H1 (cell line): Measurements from ENCODE around the gene KCTD21. TPM values are rescaled to one million over a fixed set of nuclear protein-coding genes. Genes with fewer than 3 reads are reported as not detected.

Source experiments
- CTCF ChIA-PET: fragments of 300-600 bp; sonication (Branson Sonifier 250); formaldehyde crosslinking; loops from one replicate; lab custom pipeline; 2021; ENCODE audit not compliant: partially characterized antibody; lab: Charles Lee
- POLR2A ChIA-PET: fragments of 300-600 bp; sonication (Branson Sonifier 250); formaldehyde crosslinking; loops from one replicate; lab custom pipeline; 2021; ENCODE audit warnings: inconsistent platforms; ENCODE audit not compliant: partially characterized antibody; lab: Charles Lee
- DNase-seq, 2 experiments: peaks; one replicate each; pipeline versions ENCODE4 v3.0.0 to v3.0.0-alpha.2; 2010 to 2022; ENCODE audit warnings: low spot score in 2 of 2, low read depth in 1 of 2, mixed read lengths in 1 of 2
- FAIRE-seq: peaks from 2 replicates; lab custom pipeline; 2011; peaks lifted over from hg19 to GRCh38; lab: Jason Lieb, UNC
- H2AFZ ChIP-seq: 2 replicates; pipeline ENCODE4 v1.8.1; 2012; ENCODE audit warnings: low read length, inconsistent platforms
- H2AK5ac ChIP-seq: 2 replicates; pipeline ENCODE4 v1.6.1; 2013; ENCODE audit warnings: low read depth, low read length
- H2BK120ac ChIP-seq: replicated peaks from 2 replicates; pipeline ENCODE3; 2013; ENCODE audit warnings: low read depth, low read length, inconsistent platforms
- H2BK12ac ChIP-seq: 2 replicates; pipeline ENCODE4 v1.6.1; 2013; ENCODE audit warnings: low read depth, low read length
- H2BK15ac ChIP-seq: 2 replicates; pipeline ENCODE4 v1.6.1; 2013; ENCODE audit warnings: low read length
- H2BK20ac ChIP-seq: 2 replicates; pipeline ENCODE4 v1.6.1; 2013; ENCODE audit warnings: low read length
- H2BK5ac ChIP-seq: 2 replicates; pipeline ENCODE4 v1.6.1; 2013; ENCODE audit warnings: low read depth, low read length
- H3K14ac ChIP-seq: 2 replicates; pipeline ENCODE4 v1.6.1; 2013; ENCODE audit warnings: inconsistent platforms; ENCODE audit not compliant: insufficient read length
- H3K18ac ChIP-seq: 2 replicates; pipeline ENCODE4 v1.6.1; 2013; ENCODE audit warnings: low read length; ENCODE audit errors: extremely low read depth
- H3K23ac ChIP-seq: 2 replicates; pipeline ENCODE4 v1.6.1; 2013; ENCODE audit warnings: inconsistent platforms; ENCODE audit not compliant: insufficient read length
- H3K23me2 ChIP-seq: 2 replicates; pipeline ENCODE4 v1.6.1; 2013; ENCODE audit warnings: low read depth, low read length
- H3K27ac ChIP-seq: 2 replicates; pipeline ENCODE4 v1.6.1; 2011; ENCODE audit warnings: low read depth, low read length, inconsistent platforms
- H3K27me3 ChIP-seq, 4 experiments: replicated peaks in 1 of 4; 1 replicate in 1 of 4; 2 replicates in 3 of 4; pipeline versions ENCODE4 v1.6.1 to v1.8.1; 2011 to 2013; ENCODE audit warnings: low read length in 3 of 4, mild to moderate bottlenecking in 3 of 4, inconsistent platforms in 2 of 4, mixed read lengths in 2 of 4, moderate library complexity in 1 of 4; ENCODE audit not compliant: control insufficient read depth in 3 of 4, insufficient read depth in 3 of 4; ENCODE audit errors: extremely low read depth in 1 of 4
- H3K36me3 ChIP-seq, 4 experiments: 2 replicates each; pipeline versions ENCODE4 v1.6.1 to v1.8.1; 2011 to 2013; ENCODE audit warnings: mild to moderate bottlenecking in 4 of 4, low read length in 3 of 4, moderate library complexity in 2 of 4, control low read depth in 1 of 4, inconsistent platforms in 1 of 4; ENCODE audit not compliant: insufficient read depth in 4 of 4, control insufficient read depth in 2 of 4
- H3K4ac ChIP-seq: replicated peaks from 2 replicates; pipeline ENCODE3; 2013; ENCODE audit warnings: low read length, low read depth, mixed read lengths, inconsistent platforms; ENCODE audit not compliant: insufficient read length
- H3K4me1 ChIP-seq, 4 experiments: replicated peaks in 1 of 4; 1 replicate in 1 of 4; 2 replicates in 3 of 4; pipeline versions ENCODE4 v1.6.1 to v1.8.1; 2011 to 2013; ENCODE audit warnings: low read length in 3 of 4, inconsistent platforms in 2 of 4, mixed read lengths in 1 of 4; ENCODE audit not compliant: insufficient read depth in 4 of 4, control insufficient read depth in 3 of 4
- H3K4me2 ChIP-seq, 2 experiments: 2 replicates each; pipeline versions ENCODE4 v1.6.1 to v1.8.1; 2011 to 2013; ENCODE audit warnings: low read depth in 2 of 2, low read length in 2 of 2, control low read depth in 1 of 2, inconsistent platforms in 1 of 2, mild to moderate bottlenecking in 1 of 2; ENCODE audit not compliant: insufficient read depth in 1 of 2
- H3K4me3 ChIP-seq, 4 experiments: fragments of 200-600, 300-600 bp in 1 of 4; sonication (generic), shearing (Covaris generic), sonication (Bioruptor Twin) in 1 of 4; 2 replicates each; pipeline versions ENCODE4 v1.5.1 to v1.8.1; 2011 to 2016; ENCODE audit warnings: low read length in 4 of 4, low read depth in 3 of 4, control low read depth in 2 of 4, inconsistent platforms in 2 of 4, mild to moderate bottlenecking in 2 of 4, mixed read lengths in 1 of 4, moderate library complexity in 1 of 4; ENCODE audit not compliant: insufficient read depth in 2 of 4; ENCODE audit errors: extremely low read depth in 1 of 4
- H3K56ac ChIP-seq: replicated peaks from 2 replicates; pipeline ENCODE3; 2013; ENCODE audit warnings: low read depth, mild to moderate bottlenecking, mixed read lengths, low read length, inconsistent platforms; ENCODE audit not compliant: insufficient read length
- H3K79me1 ChIP-seq: 2 replicates; pipeline ENCODE4 v1.6.1; 2013; ENCODE audit warnings: low read depth, low read length, control low read depth
- H3K79me2 ChIP-seq, 2 experiments: 2 replicates each; pipeline versions ENCODE4 v1.6.1 to v1.8.1; 2012 to 2013; ENCODE audit warnings: low read length in 2 of 2, mild to moderate bottlenecking in 2 of 2, inconsistent platforms in 1 of 2; ENCODE audit not compliant: insufficient read depth in 2 of 2, control insufficient read depth in 1 of 2
- H3K9ac ChIP-seq, 4 experiments: replicated peaks in 1 of 4; 1 replicate in 1 of 4; 2 replicates in 3 of 4; pipeline versions ENCODE4 v1.6.1 to v1.8.1; 2011 to 2013; ENCODE audit warnings: low read depth in 3 of 4, low read length in 3 of 4, control low read depth in 2 of 4, mild to moderate bottlenecking in 2 of 4, moderate library complexity in 2 of 4, inconsistent platforms in 1 of 4; ENCODE audit errors: extremely low read depth in 1 of 4
- H3K9me3 ChIP-seq, 2 experiments: 2 replicates each; pipeline versions ENCODE4 v1.6.1 to v1.8.1; 2012 to 2013; ENCODE audit warnings: mild to moderate bottlenecking in 2 of 2, moderate library complexity in 2 of 2, control low read depth in 1 of 2, inconsistent platforms in 1 of 2, low read depth in 1 of 2, low read length in 1 of 2, mixed read lengths in 1 of 2; ENCODE audit not compliant: insufficient read depth in 2 of 2
- H4K20me1 ChIP-seq, 2 experiments: replicated peaks in 1 of 2; 2 replicates each; pipeline versions ENCODE3 to v1.8.1; 2011 to 2013; ENCODE audit warnings: inconsistent platforms in 2 of 2, low read length in 2 of 2, mild to moderate bottlenecking in 1 of 2; ENCODE audit not compliant: insufficient read depth in 2 of 2, control insufficient read depth in 1 of 2
- H4K5ac ChIP-seq: 2 replicates; pipeline ENCODE4 v1.6.1; 2013; ENCODE audit warnings: low read length, low read depth, mixed read lengths, inconsistent platforms; ENCODE audit not compliant: insufficient read length
- H4K8ac ChIP-seq: 2 replicates; pipeline ENCODE4 v1.8.0; 2013; ENCODE audit warnings: mild to moderate bottlenecking, moderate library complexity, low read length, inconsistent platforms; ENCODE audit not compliant: insufficient read depth; ENCODE audit errors: extremely low read depth
- H4K91ac ChIP-seq: replicated peaks from 2 replicates; pipeline ENCODE3; 2013; ENCODE audit warnings: low read length, mixed read lengths, inconsistent platforms; ENCODE audit not compliant: insufficient read length
- ATF3 ChIP-seq: IDR thresholded peaks from 2 replicates; pipeline ENCODE4 v1.6.1; 2011; ENCODE audit warnings: low read depth, mild to moderate bottlenecking, low read length; ENCODE audit not compliant: insufficient read depth
- BACH1 ChIP-seq: IDR thresholded peaks from 2 replicates; pipeline ENCODE4 v1.6.1; 2012; ENCODE audit warnings: low read length, improper control_type of control experiment
- CBX8 ChIP-seq: fragments of 300-800, 300-1000 bp; sonication (generic); IDR thresholded peaks from 2 replicates; pipeline ENCODE4 v1.7.1; 2016; ENCODE audit warnings: low read depth, low read length, borderline replicate concordance
- CHD1 ChIP-seq: IDR thresholded peaks from 2 replicates; pipeline ENCODE4 v1.6.1; 2012; ENCODE audit warnings: low read depth, low read length, improper control_type of control experiment
- CTCF ChIP-seq, 3 experiments: IDR thresholded peaks; 1 replicate in 2 of 3; 2 replicates in 1 of 3; pipeline versions ENCODE4 v1.5.1 to v1.6.1; 2011; ENCODE audit warnings: low read length in 3 of 3, mild to moderate bottlenecking in 3 of 3, inconsistent platforms in 2 of 3, low read depth in 1 of 3, moderate library complexity in 1 of 3; ENCODE audit not compliant: insufficient read depth in 1 of 3; ENCODE audit errors: control extremely low read depth in 1 of 3
- JUN ChIP-seq: IDR thresholded peaks from 2 replicates; pipeline ENCODE4 v1.6.1; 2011; ENCODE audit warnings: low read depth, mild to moderate bottlenecking, improper control_type of control experiment, low read length
- RAD21 ChIP-seq, 2 experiments: IDR thresholded peaks in 1 of 2; conservative IDR thresholded peaks in 1 of 2; 2 replicates each; pipeline ENCODE4 v1.6.1; 2011; ENCODE audit warnings: low read depth in 2 of 2, low read length in 2 of 2, improper control_type of control experiment in 1 of 2, inconsistent platforms in 1 of 2, mild to moderate bottlenecking in 1 of 2, moderate library complexity in 1 of 2
- TCF12 ChIP-seq: IDR thresholded peaks from 2 replicates; pipeline ENCODE4 v1.6.1; 2011; ENCODE audit warnings: low read depth, mild to moderate bottlenecking, low read length
- TEAD4 ChIP-seq: IDR thresholded peaks from 2 replicates; pipeline ENCODE4 v1.6.1; 2012; ENCODE audit warnings: low read depth, low read length, inconsistent platforms, mixed read lengths
- YY1 ChIP-seq: IDR thresholded peaks from 2 replicates; pipeline ENCODE4 v1.6.1; 2011; ENCODE audit warnings: low read depth, mild to moderate bottlenecking, low read length
- WGBS, 2 experiments: shearing (Covaris generic) in 1 of 2; methylation state at CpG; one replicate each; pipeline versions ENCODE4 v1.1.6 to v1.1.7; 2013 to 2015; ENCODE audit warnings: low lambda C conversion rate in 2 of 2, mixed read lengths in 2 of 2, inconsistent platforms in 1 of 2, low coverage in 1 of 2, missing lambda C conversion rate in 1 of 2; ENCODE audit not compliant: insufficient replicate concordance in 2 of 2, insufficient coverage in 1 of 2, insufficient read length in 1 of 2; ENCODE audit errors: extremely low coverage in 1 of 2, missing lambda C conversion rate in 1 of 2; 5-methylcytosine and 5-hydroxymethylcytosine counted together
- polyA plus RNA-seq, 7 experiments: library from polyadenylated mRNA; depleted of rRNA in 3 of 7; stranded (reverse) in 5 of 7; unstranded in 2 of 7; fragments of >200 nt in 5 of 7; fragments of 200-250 nt in 2 of 7; gene quantifications; 1 replicate in 5 of 7; 2 replicates in 1 of 7; 4 replicates in 1 of 7; pipeline versions ENCODE4 v1.2.1 to v1.2.3, GENCODE V29; 2011 to 2013; ENCODE audit warnings: missing spikeins in 2 of 7, mixed read lengths in 2 of 7
- total RNA-seq: library from RNA; stranded (reverse); fragmentation: NEBNext Ultra II Directional; extraction: Animal tissue kit (Norgen Biotek cat#: 25700); gene quantifications from 2 replicates; pipeline ENCODE4 v1.2.1, GENCODE V29; 2021

KCTD21 gene
- total and polyA plus RNA-seq, 2 of the 8 experiments (the other 6 are each of a cell fraction or from before 2014, with no cell fraction given) = 3.2 to 4.1 TPM

GRCh38 chr11:78228467-78228866 is 40.0 kb upstream of the KCTD21 start:
- POLR2A ChIA-PET = interaction anchor here (1.4 kb wide), 1 partner anchor 189 kb away, joined by 5 read pairs; the partner anchor contains the start of gene GAB2
- Histone ChIP-seq H3K56ac (no peak overlapping the region), H2BK120ac (no peak overlapping the region), H3K14ac (no peak overlapping the region), H2BK12ac (no peak overlapping the region), H3K79me2 (no peaks in the 10 kb centered on the region), H3K4ac (no peak overlapping the region), H3K23me2 (no peaks in the 10 kb centered on the region), H3K27ac (no peak overlapping the region), H4K8ac (no peak overlapping the region), H3K23ac (no peak overlapping the region), H3K4me2 (no peak overlapping the region), H3K9me3 (no peaks in the 10 kb centered on the region), H3K79me1 (no peaks in the 10 kb centered on the region), H3K18ac (no peak overlapping the region), H3K4me3 (no peak overlapping the region), H4K91ac (no peak overlapping the region), H2AFZ (no peak overlapping the region), H4K20me1 (no peaks in the 10 kb centered on the region), H3K9ac (no peak overlapping the region), H2AK5ac (no peak overlapping the region), H4K5ac (no peak overlapping the region), H2BK15ac (no peak overlapping the region)
- no peak for DNase-seq
- 96% methylated on average over 3 of the region's 3 CpGs; no CpG with 5 or more reads in 1 of the 2 experiments for whole genome bisulfite sequencing, 2 experiments
- CTCF ChIA-PET = interaction anchor here (0.6 to 3.5 kb wide), 32 partner anchors 10 to 346 kb away, joined by 3 to 38 read pairs (median 4); partner anchors contain the start of gene NARS2
- TF ChIP-seq RAD21 (IDR thresholded peaks at IDR 0.05 in 1 of 2, conservative IDR thresholded peaks at IDR 0.05 in 1 of 2; ENCODE audit: low read depth in 2 of 2, low read length in 2 of 2) (peak; percentile 87 to 93), CTCF (IDR thresholded peaks at IDR 0.05; ENCODE audit: control extremely low read depth in 1 of 3, insufficient read depth in 1 of 3, low read depth in 1 of 3, low read length in 3 of 3) (peak in 2 of 3 experiments; percentile 63 to 75; a peak in 3 of 4 replicates), TCF12 (peak; percentile 83; the same call in 1 of the 2 replicates), JUN (no peak), YY1 (peak; percentile 43; the same call in 1 of the 2 replicates), CHD1 (no peak), TEAD4 (0 out of 2 replicates have a peak, but pooled peaks have one; percentile 23), ATF3 (no peak), BACH1 (no peak), CBX8 (no peak)
- TF ChIP-seq, all 59 proteins: peak for 5
- H3K27me3 ChIP-seq = no peaks in the 10 kb centered on the region
- H2BK20ac ChIP-seq = no peak overlapping the region
- no peak for FAIRE-seq
- H3K36me3 ChIP-seq = no peaks in the 10 kb centered on the region
- H3K4me1 ChIP-seq = no peaks in the 10 kb centered on the region
- H2BK5ac ChIP-seq = no peak overlapping the region
